Thyroid gland (tissue), 4 donors: ENCODE data around the gene PHTF2.

Experiments used
- POLR2A ChIP-seq, 2 donors: fragments of 450-650 bp; IDR thresholded peaks; one replicate each; pipeline ENCODE4 v1.6.1; 2017; ENCODE audit warnings: antibody characterized with exemption in 2 of 2, mild to moderate bottlenecking in 2 of 2, moderate library complexity in 1 of 2
- TF ChIP-seq, protein P1 (sequence below), 6 experiments: fragments of 200-600 bp in 3 of 6; fragments of 450-650 bp in 3 of 6; sonication (generic) in 3 of 6; IDR thresholded peaks; one replicate each; pipeline ENCODE4 v1.5.1; 2016 to 2019; ENCODE audit warnings: antibody characterized with exemption in 6 of 6, mild to moderate bottlenecking in 2 of 6, inconsistent platforms in 1 of 6, moderate library complexity in 1 of 6

DNA sequence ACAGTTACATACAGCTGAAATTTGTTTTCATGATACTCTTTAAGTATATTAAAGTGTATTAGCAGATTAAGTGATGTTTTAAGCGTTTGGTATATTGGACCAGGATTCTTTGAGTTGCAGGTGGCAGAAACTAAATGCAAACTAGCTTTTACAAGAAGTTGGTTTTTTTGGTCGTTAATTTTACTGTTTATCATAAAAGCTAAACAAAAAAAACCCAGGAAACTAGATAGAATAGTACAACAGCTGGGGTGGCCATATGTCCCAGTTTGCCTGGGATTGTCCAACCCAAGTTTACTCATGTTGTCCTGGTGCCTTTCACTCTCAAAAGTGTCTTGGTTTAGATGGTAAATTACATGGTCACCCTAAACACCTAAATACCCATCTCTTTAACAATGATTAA is 108.7 kb downstream of the PHTF2 start:
- TF ChIP-seq POLR2A (IDR thresholded peaks at IDR 0.05), result no peak
- TF ChIP-seq, protein P1, sequence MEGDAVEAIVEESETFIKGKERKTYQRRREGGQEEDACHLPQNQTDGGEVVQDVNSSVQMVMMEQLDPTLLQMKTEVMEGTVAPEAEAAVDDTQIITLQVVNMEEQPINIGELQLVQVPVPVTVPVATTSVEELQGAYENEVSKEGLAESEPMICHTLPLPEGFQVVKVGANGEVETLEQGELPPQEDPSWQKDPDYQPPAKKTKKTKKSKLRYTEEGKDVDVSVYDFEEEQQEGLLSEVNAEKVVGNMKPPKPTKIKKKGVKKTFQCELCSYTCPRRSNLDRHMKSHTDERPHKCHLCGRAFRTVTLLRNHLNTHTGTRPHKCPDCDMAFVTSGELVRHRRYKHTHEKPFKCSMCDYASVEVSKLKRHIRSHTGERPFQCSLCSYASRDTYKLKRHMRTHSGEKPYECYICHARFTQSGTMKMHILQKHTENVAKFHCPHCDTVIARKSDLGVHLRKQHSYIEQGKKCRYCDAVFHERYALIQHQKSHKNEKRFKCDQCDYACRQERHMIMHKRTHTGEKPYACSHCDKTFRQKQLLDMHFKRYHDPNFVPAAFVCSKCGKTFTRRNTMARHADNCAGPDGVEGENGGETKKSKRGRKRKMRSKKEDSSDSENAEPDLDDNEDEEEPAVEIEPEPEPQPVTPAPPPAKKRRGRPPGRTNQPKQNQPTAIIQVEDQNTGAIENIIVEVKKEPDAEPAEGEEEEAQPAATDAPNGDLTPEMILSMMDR (IDR thresholded peaks at IDR 0.05), result no peak
